SKM-1 treated with dmso at 0.1 percent for 144 hours (cell line): Measurements from ENCODE around the gene PHLPP2.

Experiments
- DNase-seq: peaks from one replicate; lab custom pipeline; 2025; ENCODE audit not compliant: unreplicated experiment; lab: John Stamatoyannopoulos, UW

Gene PHLPP2

DNA sequence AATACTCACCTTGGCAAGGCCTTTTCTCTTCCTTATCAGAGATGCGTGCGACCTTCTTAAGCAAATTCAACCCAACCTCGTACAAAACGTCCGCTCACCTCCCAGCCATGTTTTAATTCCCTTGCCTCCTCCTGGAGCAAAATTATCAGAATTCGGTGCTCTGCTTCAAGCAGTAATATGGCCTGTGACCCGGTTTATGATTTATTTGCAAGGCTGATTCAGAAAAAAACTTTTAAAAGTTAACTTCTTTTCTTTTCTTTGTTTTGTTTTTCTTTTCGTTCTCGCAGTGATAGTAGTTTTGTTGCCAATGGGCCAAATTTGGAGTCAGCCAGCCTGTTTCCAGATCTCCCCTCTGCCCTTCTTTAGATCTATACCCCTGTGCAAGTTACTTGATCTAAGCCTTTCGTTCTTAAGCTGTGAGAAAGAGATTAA is at the start of gene PHLPP2:
TSS of gene PHLPP2 (minus strand) at position 382 of the 432 bp plus-strand sequence. CDS start 9,906 bp downstream, outside the sequence.
- no peak for DNase-seq

DNA sequence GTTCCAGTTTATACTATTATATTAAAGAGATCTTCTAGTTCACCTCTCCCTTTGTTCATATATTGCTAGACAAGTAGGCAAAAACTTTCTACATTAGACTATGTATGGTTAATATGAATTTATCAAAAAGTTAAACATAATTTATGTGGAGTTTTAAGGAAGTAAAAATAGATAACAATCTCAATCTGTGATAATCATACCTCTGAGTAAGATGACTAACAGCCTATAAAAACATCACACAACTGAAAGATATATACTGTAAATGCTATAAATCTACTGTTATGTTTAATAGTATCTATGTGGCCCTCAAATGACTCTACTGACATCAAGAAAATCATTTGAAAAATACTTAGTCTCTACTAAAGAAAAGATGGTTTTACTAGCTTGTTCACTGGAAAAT is 47.1 kb upstream of the PHLPP2 start:
- DNase-seq = no peak

DNA sequence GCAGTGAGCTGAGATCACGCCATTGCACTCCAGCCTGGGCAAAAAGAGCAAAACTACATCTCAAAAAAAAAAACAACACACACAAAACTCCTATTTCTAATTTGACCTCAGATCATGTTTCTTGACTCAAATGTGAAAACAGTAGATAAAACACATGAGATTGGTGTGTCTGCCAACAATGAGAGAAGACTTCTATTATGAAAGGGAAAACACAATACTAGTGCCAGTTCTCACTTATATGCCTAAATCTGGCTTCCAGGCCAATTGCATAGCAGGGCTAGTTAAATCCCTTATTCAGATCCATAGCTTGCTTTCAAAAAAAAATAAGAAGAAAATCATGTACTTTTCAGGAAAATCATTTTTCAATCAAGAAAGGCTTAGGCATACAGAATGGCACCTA is 44.7 kb upstream of the PHLPP2 start:
- DNase-seq = no peak

GRCh38 chr16:71767060-71767900 is 42.8 kb upstream of the PHLPP2 start:
- no peak for DNase-seq

- DNase-seq = no peak
Measured at GRCh38 chr16:71762186-71762585, 37.7 kb upstream of the PHLPP2 start.

DNA sequence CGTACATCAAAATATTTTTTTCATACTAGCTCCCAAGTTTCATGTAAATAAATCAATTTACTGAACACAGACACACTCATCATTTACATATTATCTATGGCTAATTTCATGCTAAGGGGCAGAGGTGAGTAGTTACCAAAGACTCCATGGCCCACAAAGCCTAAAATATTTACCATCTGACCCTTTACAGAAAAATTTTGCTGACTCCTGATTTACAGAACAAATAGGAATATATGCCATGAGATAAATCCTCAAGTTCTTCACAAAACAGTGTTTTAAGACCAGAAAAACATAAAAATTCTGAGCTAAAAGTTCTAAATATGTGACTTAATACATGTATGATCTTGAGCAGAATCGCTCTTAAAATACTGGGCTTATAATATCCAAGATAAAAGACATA is 36.6 kb upstream of the PHLPP2 start:
- no peak for DNase-seq

DNA sequence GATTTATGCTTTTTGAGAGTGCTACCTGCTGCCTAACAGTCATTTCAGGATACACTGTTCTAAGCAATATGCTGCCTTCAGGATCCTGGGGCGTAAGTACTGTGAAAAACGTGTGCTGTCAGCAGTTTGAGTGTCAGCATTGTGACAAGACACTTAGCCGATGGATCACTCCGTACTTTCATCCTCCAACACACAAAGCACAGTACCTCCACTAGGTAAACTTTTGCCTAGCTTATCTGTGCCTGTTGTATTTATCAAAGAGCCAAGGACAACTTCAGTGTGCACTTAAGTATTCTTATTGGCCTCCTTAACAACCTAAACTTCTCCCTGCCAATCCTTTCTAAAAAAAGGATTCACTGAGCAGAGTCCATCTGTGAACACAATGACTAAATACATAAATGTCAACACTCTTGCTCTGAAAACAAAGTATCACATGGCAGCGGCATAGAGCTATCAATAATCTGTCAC is 33.8 kb upstream of the PHLPP2 start:
- no peak for DNase-seq

GRCh38 chr16:71754652-71755051 is 30.2 kb upstream of the PHLPP2 start:
- DNase-seq = no peak

- no peak for DNase-seq
Measured at GRCh38 chr16:71754108-71754507, 29.6 kb upstream of the PHLPP2 start.

- DNase-seq = no peak
Measured at GRCh38 chr16:71748226-71748625, 23.7 kb upstream of the PHLPP2 start.

DNA sequence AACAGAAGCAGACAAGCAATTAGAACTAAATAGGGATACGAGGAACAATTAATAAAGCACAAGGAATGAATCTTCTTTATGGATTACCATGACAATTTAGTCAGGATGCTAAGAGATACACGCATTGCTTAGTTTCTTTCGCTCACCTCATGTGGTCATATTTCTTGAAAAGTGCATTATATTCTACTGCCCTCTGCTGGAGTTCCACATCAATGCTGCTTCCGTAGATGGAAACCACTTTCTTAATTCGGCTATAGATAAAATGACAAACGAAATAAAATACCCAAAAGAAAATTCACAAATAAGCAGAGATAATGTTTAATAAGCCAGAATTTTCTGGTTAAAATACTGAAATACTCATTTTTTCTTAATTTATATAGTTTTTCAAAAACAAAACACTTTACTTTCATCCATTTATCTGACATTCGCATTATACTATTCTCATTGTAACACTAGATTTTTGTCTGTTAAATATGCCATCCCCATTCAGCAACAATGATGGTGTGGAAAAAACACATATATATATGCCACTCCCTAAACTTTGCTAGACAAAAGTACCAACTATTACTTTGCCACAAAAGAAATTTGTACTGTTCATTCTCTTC is 22.0 kb upstream of the PHLPP2 start:
- peak; percentile 17 for DNase-seq

- no peak for DNase-seq
Measured at GRCh38 chr16:71738855-71739254, 14.4 kb upstream of the PHLPP2 start.

- DNase-seq = no peak
Measured at GRCh38 chr16:71737501-71737900, 13.0 kb upstream of the PHLPP2 start.

DNA sequence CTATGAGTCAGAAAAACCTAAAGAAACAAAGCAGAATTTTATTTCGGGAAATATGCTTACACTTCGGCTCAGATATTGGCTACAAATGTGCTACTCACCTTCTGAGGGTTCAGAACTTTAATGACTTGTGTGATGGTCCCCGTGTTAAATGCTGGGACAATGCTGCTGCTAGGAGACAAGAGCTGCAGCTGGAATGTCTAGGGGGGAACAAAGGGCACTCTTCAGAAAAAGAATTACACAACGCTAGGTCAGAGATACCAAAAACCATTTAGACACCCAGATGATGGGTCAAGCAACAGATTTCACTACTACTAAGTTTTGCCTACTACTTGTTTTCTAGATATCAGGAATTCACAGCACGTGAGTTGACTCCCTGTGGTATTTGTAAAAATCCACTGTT is 10.0 kb upstream of the PHLPP2 start:
- DNase-seq = no peak

GRCh38 chr16:71732587-71732986 is 8.1 kb upstream of the PHLPP2 start:
- DNase-seq = no peak

- DNase-seq = no peak
Measured at GRCh38 chr16:71727551-71728324, 3.2 kb upstream of the PHLPP2 start.

DNA sequence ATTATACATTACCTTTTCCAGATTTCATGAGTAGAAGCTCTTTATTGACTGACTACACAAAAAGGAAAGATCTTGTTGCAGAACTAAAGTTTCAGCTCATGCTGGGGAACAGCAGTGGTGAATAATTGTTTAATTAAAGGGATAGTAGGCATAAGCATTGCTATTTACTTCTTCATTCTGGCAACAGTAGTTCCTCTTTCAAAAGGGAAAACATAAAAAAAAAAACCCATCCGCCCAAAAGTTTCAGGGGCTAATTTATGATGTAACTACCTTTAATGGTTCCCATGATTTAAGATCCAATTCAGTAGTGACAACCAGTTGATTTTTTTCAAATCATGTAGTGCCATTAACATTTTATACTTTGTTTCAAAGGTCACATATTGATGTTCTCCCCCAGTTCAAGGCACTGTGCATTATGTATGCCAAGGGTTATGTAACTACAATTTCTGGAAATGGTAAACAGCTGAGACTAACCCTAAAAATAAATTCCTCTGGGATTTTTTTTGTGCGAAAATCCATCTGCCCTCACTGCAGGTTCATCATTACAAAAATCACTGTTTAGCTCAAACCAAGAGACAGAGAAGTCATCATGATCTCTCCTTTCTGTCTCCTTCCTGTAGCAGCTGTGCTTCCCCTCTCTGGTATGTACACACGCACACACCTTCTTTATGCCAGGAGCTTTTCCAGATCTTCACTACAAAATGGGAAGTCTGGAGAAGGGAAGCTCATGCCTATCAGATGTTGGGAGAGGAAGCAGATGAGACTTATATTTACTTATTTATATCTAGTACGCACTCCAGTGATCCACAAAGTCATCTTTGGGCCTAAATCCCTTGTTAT is 2.2 kb upstream of the PHLPP2 start:
- no peak for DNase-seq

DNA sequence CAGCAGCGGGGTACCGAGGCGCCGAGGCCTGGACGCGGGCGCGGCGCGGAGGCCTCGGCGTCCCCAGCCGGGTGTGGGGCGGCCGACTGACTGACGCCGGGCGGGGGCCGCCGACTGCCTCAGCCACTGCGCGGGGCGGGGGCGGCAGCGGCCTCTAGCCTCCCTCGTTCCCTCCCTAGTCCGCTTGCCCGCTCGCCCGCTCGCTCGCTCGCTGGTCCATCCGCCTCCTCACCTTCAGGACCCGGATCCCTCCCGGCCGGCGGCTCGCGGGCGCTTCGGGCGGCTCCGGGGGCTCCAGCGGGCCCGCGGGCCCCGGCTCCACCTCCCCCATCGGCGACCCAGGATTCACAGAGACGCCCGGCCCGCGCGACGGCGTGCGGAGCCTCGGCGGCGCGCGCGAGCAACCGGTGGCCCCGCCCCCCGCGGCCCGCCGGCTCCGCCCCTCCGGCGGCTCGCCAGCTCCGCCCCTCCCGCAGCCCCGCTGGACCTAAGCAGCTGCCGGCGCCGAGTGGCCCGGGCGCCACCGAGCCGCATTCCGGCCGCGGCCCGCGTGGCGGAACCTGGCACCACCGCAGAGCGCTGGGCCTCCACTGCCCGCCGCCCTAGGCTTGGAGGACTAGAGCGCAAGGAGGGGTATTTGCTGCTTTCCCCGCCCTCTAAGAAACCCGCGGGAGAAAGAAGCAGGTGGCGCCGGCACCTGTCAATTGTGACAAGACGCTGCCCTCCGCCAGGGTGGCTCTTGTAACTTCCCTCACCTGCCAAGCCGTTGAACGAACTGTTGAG is 773 bp downstream of the PHLPP2 start:
- peak; percentile 56 for DNase-seq

DNA sequence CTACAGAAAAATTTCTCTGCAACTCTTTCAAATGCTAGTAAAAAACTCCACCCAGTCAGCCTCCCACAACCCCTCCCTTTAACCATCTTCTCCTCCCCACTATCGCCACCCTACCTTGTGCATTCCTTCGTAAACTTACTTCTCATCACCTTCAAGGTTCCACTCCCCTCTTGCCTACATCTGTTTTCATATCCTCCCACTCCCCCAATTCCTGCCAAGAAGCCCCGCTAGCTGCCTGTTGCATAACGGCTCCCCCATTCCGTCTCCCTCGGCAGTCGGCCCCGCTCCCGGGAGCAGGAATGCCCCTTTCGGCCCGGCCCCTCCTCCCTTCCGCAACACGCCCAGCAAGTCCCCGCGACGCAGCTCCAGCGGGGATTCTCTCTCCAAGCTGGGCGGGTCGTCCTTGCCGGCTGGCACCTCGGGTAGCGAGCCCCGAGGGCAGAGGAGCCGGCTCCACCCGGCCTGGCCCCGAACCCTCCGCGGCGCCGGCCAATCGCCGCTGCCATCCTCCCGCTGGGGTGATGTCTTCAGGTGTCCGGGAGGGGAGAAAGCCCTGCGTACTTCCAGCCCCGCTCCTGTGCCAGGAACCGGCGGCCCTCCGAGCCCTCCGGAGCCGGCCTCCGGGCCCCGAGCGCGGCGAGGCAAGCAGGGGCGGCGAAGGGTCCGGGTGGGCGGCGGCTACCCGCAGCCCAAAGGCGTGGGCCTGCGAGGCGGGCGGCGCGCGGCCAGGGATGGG is 1.5 kb downstream of the PHLPP2 start:
- DNase-seq = no peak
